ENCODE results near the gene ZNRF3. TPM values are rescaled to one million over a fixed set of nuclear protein-coding genes. Genes with fewer than 3 reads are reported as not detected.

Gene ZNRF3
- total RNA-seq, 1 donor from 2014 or later = 23.1 TPM

DNA sequence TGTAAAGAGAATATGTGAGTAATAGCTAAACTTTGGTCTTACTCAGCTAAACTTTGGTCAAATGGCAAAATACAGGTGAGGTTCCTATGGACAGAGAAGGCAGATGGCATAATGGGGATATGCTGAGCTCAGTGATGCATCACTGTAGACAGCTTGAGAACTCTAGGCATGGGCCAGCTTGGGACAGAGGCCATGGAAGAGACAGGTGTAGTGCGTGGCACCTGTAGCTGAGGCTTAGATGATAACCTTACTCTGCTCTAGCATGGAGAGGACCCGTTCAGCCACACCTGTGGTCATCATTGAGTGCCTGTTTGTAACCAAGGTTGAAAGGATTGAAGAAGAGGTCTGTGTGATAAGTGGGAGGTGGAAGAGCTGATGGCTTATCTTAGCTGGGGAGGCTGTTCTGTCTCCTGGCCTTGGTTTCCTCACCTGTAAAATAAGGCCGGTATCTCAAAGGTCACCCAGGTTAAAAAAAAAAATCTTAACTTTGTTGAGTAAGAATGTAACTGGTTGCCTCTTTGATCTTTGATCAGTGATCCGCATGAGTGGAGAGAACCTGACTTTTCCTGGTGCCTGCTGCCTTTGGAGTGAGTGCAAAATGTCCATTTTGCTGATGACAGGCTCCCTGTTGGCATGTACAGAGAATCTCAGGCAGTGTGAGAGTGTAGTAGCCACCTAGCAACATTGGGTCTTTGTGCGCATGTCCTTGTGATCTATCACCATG, 48.6 kb downstream of the ZNRF3 start:
- Mint-ChIP-seq H3K27me3 (no peaks in the 10 kb centered on the region), H3K36me3 (peaks cover 7% of the 10 kb centered on the region), H3K4me1 (ENCODE audit: unreplicated experiment) (peaks cover 77% of the 10 kb centered on the region), H3K9me3 (no peaks in the 10 kb centered on the region), H3K4me3 (no peak overlapping the region), H3K27ac (peak overlapping the region; percentile 35)
- DNase-seq (ENCODE audit: extremely low spot score, unreplicated experiment) = no peak
- TF ChIP-seq, protein P1, sequence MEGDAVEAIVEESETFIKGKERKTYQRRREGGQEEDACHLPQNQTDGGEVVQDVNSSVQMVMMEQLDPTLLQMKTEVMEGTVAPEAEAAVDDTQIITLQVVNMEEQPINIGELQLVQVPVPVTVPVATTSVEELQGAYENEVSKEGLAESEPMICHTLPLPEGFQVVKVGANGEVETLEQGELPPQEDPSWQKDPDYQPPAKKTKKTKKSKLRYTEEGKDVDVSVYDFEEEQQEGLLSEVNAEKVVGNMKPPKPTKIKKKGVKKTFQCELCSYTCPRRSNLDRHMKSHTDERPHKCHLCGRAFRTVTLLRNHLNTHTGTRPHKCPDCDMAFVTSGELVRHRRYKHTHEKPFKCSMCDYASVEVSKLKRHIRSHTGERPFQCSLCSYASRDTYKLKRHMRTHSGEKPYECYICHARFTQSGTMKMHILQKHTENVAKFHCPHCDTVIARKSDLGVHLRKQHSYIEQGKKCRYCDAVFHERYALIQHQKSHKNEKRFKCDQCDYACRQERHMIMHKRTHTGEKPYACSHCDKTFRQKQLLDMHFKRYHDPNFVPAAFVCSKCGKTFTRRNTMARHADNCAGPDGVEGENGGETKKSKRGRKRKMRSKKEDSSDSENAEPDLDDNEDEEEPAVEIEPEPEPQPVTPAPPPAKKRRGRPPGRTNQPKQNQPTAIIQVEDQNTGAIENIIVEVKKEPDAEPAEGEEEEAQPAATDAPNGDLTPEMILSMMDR (conservative IDR thresholded peaks at IDR 0.05) = no peak

DNA sequence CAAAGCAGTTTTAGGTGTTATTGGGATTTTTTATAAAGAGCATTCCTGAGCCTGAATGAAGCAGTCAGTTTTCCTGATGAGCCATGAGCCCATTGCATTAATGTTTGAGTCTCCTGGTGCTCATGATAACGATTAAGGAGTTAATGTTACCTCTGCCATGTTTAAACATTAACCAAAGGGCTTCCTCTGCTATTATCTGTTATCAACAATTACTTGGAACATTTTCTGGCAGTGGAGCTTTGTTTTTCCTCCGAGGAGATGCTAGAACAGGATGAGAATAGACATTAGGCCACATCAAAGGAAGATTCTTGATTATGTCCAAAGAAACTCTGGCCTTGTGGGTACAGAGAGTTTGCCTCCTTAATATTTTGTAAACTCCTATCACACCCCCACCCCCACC, 49.9 kb downstream of the ZNRF3 start:
- H3K27me3 Mint-ChIP-seq = no peaks in the 10 kb centered on the region
- DNase-seq (ENCODE audit: extremely low spot score, unreplicated experiment) = no peak
- H3K9me3 Mint-ChIP-seq = no peaks in the 10 kb centered on the region
- H3K4me3 Mint-ChIP-seq = no peak overlapping the region
- H3K36me3 Mint-ChIP-seq = peaks cover 4% of the 10 kb centered on the region
- H3K4me1 Mint-ChIP-seq (ENCODE audit: unreplicated experiment) = peaks cover 72% of the 10 kb centered on the region
- TF ChIP-seq, protein P1 (conservative IDR thresholded peaks at IDR 0.05) = no peak
- H3K27ac Mint-ChIP-seq = no peak overlapping the region

DNA sequence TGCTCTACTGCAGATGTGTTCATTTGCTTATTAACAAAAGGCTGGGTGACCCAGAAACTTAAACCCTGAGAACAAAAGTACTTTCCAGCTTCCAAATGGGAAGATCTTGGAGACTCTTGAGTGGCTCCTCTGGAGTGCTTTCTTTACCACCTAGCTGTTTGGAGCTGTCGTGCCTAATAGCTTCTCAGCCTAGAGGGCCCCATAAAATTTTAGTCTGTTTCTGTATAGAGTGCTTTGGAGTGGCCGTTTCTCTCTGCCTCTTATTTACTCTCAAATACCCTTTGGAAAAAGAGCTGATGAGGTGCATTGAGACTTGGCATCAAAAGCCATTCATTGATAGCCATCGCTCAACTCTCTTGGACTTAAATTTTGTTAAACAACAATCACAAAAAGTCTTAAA, 50.7 kb downstream of the ZNRF3 start:
- TF ChIP-seq, protein P1 (conservative IDR thresholded peaks at IDR 0.05) = no peak
- DNase-seq (ENCODE audit: extremely low spot score, unreplicated experiment) = no peak
- Mint-ChIP-seq H3K27me3 (no peaks in the 10 kb centered on the region), H3K4me3 (peak overlapping the region; percentile 8), H3K4me1 (ENCODE audit: unreplicated experiment) (peaks cover 73% of the 10 kb centered on the region), H3K27ac (no peak overlapping the region), H3K9me3 (no peaks in the 10 kb centered on the region), H3K36me3 (peaks cover 4% of the 10 kb centered on the region)

DNA sequence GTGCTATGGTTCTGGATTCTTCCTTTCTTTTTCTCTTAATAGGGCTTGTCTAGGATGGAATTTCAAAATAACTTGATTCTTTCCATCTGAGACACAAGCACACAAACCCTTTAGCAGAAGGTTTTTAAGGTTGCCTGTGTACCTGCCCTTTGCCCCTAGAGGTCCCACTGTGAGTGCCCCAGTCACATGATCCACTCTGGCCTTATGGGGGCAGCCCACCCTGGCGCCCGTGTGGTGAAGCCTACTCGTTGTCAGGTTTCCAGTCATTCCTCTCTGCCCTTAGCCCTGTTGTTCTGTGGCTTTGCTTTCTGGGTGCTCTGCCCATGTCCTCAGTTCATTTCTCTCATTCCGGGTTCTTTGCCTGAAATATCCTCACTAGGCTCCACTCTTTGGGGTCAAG, 51.8 kb downstream of the ZNRF3 start:
- peaks cover 81% of the 10 kb centered on the region for H3K4me1 Mint-ChIP-seq (ENCODE audit: unreplicated experiment)
- H3K36me3 Mint-ChIP-seq = peaks cover 4% of the 10 kb centered on the region
- no peaks in the 10 kb centered on the region for H3K9me3 Mint-ChIP-seq
- DNase-seq (ENCODE audit: extremely low spot score, unreplicated experiment) = no peak
- H3K27ac Mint-ChIP-seq = no peak overlapping the region
- peak overlapping the region; percentile 4 for H3K4me3 Mint-ChIP-seq
- no peaks in the 10 kb centered on the region for H3K27me3 Mint-ChIP-seq
- TF ChIP-seq, protein P1 (conservative IDR thresholded peaks at IDR 0.05) = no peak

DNA sequence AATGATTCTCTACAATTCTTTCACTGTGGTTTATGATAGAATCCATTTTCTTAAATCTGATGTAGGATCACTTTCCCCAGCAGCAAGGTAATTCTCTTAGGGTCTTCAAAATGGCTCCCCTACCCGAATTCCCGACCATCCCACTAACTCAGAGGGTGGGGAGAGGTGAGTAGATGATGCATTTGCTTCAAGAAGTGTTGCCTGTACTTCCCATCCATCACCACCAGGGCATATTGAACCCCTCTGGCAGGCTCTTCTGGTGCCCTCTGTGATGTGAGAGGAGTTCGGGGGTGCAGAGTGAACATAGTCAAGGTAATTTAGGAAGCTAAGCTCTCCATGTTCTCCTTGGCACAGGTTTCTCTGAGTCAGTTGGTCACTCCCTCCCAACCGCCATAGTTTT, 52.3 kb downstream of the ZNRF3 start:
- peaks cover 4% of the 10 kb centered on the region for H3K36me3 Mint-ChIP-seq
- H3K27ac Mint-ChIP-seq = no peak overlapping the region
- no peaks in the 10 kb centered on the region for H3K27me3 Mint-ChIP-seq
- no peak overlapping the region for H3K4me3 Mint-ChIP-seq
- H3K9me3 Mint-ChIP-seq = no peaks in the 10 kb centered on the region
- peaks cover 81% of the 10 kb centered on the region for H3K4me1 Mint-ChIP-seq (ENCODE audit: unreplicated experiment)
- TF ChIP-seq, protein P1 (conservative IDR thresholded peaks at IDR 0.05) = peak; percentile 63
- DNase-seq (ENCODE audit: extremely low spot score, unreplicated experiment) = no peak
